RPMI8226 (cell line): ENCODE measurements around the gene BSG.
A peak's percentile ranks its signal among the peaks of the same experiment; 100 is the strongest.

Experiments
- DNase-seq: peaks from one replicate; pipeline ENCODE4 v3.0.0-alpha.2; 2015

The BSG gene

DNA sequence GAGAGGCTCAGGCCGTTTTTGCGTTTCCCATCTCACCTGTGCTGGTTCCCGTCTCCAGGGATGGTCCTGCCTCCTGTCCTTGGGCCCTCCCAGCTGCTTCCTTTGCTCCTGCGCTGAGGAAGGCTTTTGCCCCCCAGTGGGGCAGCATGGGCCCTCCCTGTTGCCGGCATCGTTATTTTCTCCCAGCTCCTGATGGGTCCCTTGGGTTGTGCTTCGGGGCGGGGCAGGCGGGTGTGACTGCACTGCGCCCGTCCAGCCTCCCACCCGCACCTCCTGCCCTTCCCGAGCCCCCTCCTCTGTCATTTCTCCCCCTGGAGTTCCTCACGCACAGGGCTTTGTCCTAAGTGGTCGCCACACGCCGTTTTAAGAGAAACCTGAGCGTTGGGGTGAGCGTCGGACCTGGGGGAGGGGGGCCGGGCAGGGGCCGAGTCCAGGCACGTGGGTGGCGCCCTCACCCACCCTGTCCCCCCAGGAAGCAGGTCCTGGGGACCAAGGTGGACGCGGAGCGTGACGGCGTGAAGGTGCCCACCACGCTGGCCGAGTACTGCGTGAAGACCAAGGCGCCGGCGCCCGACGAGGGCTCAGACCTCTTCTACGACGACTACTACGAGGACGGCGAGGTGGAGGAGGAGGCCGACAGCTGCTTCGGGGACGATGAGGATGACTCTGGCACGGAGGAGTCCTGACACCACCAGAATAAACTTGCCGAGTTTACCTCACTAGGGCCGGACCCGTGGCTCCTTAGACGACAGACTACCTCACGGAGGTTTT, 31.3 kb upstream of the BSG start:
- no peak for DNase-seq

DNA sequence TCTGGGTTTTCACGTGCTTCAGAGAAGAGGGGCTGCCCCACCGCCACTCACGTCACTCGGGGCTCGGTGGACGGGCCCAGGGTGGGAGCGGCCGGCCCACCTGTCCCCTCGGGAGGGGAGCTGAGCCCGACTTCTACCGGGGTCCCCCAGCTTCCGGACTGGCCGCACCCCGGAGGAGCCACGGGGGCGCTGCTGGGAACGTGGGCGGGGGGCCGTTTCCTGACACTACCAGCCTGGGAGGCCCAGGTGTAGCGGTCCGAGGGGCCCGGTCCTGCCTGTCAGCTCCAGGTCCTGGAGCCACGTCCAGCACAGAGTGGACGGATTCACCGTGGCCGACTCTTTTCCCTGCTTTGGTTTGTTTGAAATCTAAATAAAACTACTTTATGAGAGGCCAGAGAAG, 30.7 kb upstream of the BSG start:
- DNase-seq, result no peak

DNA sequence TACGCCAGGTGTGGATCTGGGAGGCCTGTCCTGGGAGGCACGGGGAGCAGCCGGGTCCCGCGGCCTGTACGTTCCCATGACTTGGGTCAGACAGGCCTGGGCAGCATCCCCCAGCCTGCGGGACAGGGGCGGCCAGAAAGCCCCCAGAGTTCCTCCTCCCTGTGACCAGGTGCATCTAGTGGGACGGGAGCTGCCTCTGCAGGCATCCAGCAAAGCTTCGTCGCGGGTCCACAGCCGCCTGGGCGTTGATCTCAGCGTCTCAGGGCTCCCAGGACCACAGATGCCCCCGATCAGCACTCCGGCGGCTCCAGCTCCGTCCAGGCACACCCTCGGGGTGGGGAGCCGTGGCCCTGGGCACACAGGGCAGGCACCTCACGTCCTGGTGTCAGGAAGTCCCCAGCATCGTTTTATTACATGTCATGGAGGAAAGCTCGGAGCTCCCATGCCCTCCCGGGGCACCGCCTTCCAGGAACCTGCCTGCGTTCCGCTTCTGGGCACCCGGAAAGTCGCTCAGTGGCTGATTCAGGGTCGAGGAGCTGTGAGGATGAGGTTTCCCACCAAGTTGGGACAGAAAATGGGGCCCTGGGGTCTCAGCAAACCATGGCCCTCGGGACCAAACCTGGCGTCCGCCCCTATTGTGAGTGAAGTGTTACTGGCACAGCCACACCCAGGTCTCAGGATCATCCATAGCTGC, 30.1 kb upstream of the BSG start:
- no peak for DNase-seq

DNA sequence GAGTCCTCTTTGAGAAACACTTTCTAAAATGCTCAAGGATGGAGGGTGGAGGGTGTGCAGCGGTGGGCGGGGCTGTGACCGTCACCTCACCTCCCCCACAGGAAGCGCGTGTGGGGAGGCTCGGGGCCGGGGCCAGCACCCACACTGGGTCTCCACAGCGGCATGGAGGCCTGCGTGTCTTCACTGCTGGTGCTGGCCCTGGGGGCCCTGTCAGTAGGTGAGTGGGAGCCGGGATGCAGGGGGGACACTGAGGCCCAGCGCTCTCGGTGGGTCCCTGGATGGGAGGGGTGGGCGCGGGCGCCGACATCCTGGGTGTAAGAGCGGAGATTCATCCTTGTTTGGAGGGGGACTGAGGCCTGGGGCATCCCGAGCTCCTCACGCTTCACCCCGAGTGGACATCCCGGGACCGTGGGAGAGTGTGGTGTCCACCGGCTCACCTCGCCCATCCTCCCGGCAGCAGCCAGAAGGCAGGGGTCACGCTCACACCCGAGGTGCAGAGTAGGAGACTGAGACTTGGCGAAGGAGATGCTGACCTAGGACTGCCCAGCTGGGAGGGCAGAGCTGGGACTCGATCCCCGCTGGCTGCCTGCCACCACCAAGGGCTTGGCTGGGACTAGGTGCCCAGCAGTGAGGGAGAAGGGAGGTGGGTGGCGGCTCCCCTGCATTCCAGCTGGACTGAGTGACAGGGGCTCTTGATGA, 28.3 kb upstream of the BSG start, which contains the start of gene GZMM:
GZMM (plus strand) TSS at position 144 of the 699 bp plus-strand sequence; CDS start at position 163, 19 bp downstream.
- DNase-seq, result no peak

DNA sequence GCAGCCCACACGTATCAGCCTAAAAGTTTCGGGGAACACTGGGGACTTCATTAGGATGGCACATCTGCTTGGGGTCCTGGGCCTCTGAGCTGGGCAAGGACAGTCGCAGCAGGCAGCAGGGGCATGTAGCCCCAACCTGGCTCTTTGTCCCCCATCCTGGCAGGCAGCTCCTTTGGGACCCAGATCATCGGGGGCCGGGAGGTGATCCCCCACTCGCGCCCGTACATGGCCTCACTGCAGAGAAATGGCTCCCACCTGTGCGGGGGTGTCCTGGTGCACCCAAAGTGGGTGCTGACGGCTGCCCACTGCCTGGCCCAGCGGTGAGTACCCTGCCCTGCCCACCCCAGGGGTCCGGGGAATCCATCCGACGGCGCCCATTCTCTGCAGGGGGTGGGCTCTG, 25.3 kb upstream of the BSG start:
- no peak for DNase-seq

DNA sequence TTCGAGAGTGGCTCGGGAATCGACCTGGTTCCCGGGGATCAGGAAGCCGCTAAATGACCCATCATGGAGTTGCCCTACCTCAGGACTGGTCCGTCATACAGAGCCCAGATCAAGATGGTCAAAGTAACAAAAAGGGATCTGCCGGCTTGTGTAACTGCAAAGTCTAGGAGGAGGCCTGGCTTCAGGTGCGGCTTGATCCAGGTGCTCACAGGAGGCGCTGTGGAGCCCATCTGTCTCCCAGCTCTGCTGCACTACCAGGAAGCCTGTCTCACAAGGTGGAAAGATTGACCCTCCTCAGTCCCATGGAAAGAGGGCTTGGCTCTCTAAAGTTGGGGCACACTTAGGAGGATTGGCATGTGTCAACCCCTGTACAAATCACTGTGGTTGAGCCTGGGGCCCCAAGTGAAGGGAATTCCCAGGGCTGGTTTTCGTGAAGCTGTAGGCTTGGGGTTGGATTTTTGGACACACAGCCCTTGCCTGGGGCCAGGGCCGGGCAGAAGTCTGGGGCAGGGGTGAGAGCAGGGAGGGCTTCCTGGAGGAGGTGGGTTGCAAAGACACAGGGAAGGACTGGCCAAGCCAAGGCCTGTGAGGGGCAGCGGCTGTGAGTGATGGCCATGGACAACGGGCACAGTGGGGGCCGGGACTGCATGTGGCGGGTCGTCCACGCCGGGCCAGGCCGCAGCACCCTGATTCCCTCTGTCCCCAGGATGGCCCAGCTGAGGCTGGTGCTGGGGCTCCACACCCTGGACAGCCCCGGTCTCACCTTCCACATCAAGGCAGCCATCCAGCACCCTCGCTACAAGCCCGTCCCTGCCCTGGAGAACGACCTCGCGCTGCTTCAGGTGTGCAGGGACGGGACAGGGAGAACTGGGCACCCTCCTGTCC, 24.3 kb upstream of the BSG start:
- DNase-seq, result peak; percentile 60

DNA sequence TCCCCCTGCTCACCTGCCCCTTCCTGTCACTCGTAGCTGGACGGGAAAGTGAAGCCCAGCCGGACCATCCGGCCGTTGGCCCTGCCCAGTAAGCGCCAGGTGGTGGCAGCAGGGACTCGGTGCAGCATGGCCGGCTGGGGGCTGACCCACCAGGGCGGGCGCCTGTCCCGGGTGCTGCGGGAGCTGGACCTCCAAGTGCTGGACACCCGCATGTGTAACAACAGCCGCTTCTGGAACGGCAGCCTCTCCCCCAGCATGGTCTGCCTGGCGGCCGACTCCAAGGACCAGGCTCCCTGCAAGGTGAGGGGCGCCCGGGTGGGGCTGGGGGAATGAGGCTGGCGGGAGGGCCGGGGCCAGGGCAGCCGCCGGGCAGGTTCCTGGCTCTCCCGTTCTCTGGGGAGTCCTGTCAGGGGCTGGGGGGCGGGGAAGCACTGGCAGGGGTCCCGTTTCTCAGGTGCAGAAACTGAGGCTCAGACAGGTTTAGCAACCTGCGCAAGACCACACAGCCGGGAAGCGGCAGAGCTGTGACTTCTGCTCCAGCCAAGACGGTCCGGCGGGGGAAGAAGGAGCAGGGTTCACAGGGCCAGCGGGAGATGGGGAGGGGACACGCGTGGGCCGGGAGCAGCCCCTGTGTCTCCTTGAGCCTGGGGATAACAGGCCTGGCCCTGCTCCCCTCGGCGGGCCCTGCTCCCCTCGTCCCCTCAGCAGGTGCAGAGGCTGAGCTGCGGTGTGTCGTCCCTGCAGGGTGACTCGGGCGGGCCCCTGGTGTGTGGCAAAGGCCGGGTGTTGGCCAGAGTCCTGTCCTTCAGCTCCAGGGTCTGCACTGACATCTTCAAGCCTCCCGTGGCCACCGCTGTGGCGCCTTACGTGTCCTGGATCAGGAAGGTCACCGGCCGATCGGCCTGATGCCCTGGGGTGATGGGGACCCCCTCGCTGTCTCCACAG, 23.2 kb upstream of the BSG start:
- no peak for DNase-seq

DNA sequence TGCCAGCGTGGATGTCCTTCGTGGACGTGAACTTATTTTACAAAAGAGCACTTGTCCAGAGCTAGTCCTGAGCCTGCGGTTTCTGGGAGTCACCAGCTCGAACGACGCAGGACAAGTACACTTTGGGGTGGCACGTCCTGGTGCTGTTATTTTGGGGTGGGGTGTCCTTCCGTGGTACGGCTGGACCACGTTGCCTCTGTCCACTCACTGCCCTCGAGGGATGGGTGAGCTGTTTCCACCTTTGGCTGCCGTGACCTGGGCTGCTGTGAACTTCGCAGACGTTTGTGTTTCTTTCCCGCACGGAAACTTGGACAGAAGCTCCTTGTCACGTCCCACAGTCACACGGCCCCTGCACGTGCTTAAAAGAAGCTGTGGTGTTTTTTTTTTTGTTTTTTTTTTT, 17.6 kb upstream of the BSG start:
- no peak for DNase-seq

DNA sequence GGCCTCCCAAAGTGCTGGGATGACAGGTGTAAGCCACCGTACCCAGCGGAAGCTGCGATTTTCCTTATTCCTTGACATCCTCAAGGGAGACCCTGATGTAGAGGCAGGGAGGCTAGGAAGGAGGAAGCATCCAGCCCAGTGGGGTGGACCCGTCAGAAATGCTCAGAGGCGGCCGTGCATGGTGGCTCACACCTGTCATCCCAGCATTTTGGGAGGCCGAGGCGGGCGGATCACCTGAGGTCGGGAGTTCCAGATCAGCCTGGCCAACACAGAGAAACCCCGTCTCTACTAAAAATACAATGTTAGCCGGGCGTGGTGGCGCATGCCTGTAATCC, 17.0 kb upstream of the BSG start:
- DNase-seq, result no peak

DNA sequence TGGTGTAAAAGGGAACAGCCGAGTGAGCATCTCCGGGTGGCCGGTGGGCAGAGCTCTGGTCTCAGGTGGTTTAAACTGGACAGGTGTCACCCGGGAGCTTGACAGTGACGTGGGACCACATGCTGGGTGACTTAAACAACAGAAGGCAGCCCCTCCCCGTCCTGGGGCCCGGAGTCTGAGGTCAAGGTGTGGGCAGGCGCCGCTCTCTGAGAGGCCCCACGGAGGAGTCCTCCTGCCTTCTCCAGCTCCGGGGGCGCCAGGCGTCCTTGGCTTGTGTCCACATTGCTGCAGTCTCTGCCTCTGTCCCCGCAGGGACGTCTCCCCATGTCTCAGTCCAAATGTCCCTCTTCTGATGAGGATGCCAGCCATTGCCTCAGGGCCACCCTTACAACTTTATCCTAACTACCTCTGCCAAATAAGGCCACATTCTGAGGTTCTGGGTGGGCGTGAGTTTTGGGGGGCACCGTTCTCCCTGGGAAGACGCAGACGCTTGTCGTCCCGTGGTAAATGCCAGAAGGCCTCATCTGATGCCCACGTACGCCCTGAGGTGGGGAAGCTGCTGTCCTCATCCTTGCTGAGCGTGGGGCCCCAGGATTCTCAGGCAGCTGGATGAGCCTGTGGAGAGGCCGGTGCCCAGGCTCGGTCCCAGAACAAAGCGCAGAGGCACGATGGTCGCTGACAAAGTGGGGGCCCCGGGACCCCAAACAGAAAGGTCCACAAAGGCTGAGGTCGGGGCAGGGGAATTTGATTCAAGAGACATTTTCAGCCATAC, 15.6 kb upstream of the BSG start:
- peak; percentile 25 for DNase-seq

DNA sequence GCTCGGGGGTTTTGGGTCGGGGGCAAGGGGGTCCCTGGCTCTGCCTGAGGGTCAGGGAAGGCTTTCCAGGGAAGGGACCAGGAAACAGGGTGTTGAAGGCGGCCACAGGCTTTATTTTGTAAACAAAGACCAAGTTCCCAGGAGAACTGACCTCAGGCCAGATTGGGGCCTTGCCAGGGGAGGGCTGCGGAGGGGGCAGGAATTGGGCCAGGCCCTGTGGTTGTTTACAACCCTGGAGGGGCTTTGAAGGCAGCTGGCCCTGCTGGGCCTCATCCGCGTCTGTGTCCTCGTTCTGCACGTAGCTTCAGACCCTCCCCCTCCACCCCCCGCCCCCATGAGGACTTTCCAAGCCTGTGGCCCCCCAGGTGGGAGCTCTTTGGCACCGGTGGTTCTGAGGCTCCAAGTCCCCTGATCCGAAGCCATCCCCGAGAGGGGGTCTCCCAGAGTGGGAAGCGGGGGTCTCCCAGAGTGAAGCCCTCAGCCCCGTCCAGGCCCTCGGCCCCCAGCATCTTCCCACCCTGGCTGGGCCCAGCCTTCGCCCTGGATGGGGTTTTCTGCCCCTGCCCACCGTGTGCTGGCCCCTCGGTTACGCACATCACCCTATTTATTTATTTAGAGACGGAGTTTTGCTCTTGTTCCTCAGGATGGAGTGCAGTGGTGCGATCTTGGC, 13.5 kb upstream of the BSG start:
- DNase-seq, result no peak

DNA sequence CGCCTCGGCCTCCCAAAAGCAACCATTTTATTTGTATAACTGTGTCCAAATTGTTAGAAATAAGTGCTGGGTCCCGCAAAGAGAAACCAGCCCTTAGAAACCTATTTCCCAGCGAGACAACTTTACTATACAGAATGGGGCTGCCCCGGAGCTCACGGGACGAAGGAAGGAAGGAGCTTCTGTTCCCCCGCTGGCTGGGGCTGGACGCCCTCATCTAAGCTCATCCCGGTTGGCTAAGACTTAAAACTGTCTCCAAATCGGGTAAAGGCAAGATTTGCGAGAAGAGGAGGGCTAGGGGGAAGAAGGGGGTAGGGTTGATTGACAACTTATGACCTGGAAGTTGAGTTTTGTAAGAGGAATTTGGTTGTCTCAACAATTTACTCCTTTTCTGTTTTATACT, 12.3 kb upstream of the BSG start:
- DNase-seq, result no peak

DNA sequence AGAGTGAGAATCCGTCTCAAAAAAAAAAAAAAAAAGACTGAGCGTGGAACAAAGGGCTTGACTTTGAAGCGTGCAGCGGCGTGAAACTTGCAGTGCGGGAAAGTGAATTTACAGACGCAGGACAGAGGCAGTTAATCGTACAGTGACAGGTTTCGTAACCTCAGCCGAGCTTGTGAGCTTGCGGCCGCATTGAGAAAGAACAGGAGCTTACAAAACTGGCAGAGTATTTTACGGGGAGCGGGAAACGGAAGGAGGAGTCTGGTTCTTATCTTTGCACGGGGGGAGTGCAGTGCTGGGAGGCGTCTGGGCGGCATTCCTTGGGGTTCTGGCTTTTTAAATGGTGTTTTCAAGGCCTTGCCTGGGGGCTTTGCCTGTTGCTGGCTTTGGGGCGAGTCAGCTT, 6.0 kb upstream of the BSG start:
- DNase-seq, result no peak

DNA sequence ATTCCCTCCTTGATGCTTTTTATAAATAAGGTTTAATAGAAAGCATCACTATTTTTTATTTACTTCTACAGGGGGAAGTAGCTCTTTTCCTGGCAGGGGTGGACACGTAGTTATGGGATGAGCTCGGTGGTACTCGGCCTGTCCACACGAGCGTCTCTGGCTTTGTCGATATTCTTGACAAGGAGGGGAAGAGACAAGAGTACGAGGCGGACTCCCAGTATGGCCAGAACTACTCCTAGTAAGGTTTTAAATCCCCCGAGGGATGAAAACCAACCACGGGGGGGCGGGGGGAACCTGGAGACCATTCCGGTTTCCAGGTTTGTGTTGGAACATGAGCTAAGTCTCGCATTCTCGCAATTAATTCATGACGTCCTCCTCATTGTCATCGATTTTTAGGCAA, 5.6 kb upstream of the BSG start:
- DNase-seq, result no peak

DNA sequence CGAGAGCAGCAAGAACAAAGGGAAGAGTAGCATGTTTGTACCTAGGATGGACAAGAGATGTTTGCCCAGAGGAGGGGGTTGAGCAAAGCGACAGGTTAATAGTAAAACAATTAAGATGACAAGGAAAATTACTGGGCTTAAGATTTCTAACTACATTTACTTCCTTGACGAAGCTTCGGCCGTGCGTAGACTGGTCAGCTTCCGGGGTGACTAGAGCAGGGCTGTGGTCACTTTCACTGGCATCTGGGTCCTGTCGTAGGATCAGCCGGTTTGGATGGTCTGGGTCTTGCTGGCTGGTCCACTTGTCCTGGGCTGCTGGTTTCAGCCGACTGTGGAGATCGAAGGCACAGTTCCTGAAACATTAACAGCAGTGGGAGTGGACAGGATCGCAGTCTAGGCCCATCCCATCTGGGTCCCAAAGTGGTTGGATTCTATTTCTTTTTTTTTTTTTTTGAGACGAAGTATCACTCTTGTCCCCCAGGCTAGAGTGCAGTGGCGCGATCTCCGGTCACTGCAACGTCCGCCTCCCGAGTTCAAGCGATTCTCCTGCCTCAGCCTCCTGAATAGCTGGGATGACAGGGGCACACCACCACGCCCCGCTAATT, 5.0 kb upstream of the BSG start:
- DNase-seq, result no peak

DNA sequence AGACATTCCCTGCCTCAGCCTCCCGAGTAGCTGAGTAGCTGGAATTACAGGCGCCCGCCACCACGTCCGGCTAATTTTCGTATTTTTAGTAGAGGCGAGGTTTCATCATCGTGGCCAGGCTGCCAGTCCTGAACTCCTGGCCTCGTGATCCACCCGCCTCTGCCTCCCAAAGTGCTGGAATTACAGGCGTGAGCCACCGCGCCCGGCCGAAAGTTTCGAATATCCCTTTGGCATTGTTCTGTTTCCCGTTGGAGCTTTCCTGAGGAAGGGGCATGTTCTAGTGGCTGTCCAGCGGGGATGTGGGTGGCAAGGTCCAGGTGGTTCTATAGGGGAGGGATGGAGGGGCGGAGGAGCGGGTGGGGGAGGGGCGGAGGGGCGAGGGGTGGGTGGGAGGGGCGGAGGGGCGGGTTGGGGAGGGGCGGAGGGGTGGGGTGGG, 2.1 kb upstream of the BSG start:
- DNase-seq, result no peak

DNA sequence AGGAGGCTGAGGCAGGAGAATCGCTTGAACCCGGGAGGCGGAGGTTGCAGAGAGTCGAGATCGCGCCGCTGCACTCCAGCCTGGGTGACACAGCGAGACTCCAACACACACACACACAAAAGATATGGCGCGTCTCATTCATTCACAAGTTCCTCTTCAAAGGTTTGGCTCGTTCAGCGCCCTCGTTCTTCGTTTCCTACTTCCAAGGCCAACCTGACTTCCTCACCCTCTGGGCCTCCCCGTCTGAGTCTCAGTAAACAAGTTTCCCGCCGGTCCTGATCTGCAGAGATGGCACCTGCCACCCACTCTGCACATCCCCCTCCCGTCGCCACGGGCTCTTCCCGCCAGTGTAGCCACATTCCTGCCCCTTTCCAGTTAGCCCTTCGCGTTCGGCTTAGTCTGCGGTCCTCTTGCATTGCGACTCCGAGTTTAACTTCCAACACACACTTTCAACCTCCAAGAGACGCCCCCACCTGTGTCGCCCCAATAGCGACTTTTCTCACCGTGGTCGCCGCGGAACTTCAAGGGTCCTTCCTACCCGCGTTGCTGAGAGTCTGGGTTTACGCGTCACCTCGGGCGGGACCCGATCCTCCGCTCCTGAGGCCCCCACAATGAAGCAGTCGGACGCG, 1.3 kb upstream of the BSG start:
- DNase-seq, result peak; percentile 77

DNA sequence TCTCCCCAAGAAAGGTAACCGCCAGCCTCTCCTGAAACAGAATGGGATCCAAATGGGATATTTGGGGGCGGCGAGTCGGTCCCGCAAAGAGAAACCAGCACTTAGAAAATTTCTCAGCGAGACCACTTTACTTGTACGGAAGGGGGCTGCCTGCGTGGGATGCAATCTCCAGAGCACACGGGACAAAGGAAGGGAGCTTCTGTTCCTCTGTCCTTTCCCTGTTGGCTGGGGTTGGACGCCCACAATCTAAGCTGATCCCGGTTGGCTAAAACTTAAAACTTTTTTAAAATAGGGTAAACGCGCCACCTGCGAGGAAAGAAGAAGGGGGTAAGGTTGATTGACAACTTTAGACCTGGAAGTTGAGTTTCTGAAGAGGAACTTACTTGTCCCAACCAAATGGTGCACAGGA, 826 bp upstream of the BSG start:
- peak; percentile 57 for DNase-seq

DNA sequence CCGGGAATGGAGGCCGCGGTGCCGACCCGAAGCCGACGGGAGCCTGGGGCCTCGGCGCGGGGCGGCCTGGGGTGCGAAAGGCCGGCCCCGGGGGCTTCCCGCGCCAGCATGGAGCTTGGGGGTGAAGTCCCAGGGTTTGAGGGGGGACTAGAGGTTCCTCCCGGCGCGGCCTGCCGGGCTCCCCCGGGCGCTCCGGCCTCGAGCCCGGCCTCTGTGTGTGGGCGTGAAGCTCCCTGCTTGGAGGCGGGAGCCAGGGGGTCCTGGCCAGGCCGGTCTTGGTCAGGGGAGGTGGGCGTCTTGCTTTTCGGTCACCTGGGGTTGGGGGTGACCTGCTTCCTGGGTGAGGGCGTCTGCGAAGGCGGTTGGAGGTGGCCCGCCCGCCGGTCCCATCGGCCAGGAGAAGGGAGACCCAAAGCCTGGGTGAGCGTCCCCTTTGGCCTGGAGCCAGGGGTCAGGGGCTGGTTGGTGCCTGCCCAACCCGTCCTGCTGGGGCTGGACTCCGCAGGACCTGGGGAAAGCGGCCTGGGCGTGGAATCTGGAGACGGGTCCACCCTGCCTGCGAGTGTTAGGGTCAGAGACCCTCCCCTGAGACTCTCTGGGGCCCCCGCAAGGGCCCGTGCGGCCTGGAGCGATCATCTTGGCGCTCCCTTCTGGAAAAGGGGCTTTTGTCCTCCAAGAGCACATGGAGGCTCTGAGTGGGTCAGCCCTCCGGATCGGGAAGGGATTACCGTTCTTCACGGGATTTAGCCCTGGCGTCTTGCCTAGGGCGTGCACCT, 535 bp downstream of the BSG start:
- DNase-seq, result peak; percentile 49
